ENCODE data around the gene TCOF1.

DNA sequence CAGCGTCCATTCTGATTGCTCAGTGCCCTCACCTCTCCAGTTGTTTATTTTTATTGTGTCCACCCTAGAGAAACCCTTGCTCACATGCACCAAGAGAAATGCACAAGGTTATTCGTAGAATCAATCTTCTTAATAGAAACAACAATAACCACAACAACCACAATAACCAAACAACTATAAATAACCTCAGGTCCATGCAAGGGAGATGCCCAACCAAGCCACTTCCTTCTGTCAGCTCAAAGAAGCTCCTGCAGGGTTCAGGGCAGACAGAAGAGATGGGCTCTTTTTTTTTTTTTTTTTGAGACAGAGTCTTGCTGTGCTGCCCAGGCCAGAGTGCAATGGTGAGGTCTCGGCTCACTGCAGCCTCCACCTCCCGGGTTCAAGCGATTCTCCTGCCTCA, 14.9 kb upstream of the TCOF1 start:
- TF ChIP-seq SPI1 (IDR thresholded peaks at IDR 0.05; ENCODE audit: low read depth, low read length) = no peak
- no peak for TF ChIP-seq POLR2AphosphoS5 (IDR thresholded peaks at IDR 0.05; ENCODE audit: low read depth, low read length)
- TF ChIP-seq POLR2A (IDR thresholded peaks at IDR 0.05; ENCODE audit: low read depth, low read length) = no peak
- no peak for TF ChIP-seq TAF1 (IDR thresholded peaks at IDR 0.05; ENCODE audit: low read depth, low read length)
- TF ChIP-seq POU2F2 (IDR thresholded peaks at IDR 0.05; ENCODE audit: low read depth, low read length) = no peak
- TF ChIP-seq PAX5 (IDR thresholded peaks at IDR 0.05; ENCODE audit: insufficient read depth, low read length, severe bottlenecking) = no peak

Data from GM12891 (cell line).